ENCODE results near the gene CKS1B. TPM values are rescaled to one million over a fixed set of nuclear protein-coding genes. Genes with fewer than 3 reads are reported as not detected.
A peak's percentile ranks its signal among the peaks of the same experiment; 100 is the strongest.
"Not testable (repeated sequence)": the region's sequence is repeated elsewhere in the genome, so short reads cannot be mapped to it uniquely, and the experiment has no call there.

The CKS1B gene
- total and polyA plus RNA-seq, 7 donors, result 10.2 to 104 (median 35.7) TPM

GRCh38 chr1:154995301-154995983 lies 21.0 kb downstream of the CKS1B start:
- TF ChIP-seq CTCF (IDR thresholded peaks at IDR 0.05), result peak in 1 of 4 experiments; percentile 26
- not testable (repeated sequence) for H3K27ac ChIP-seq, H3K9me3 ChIP-seq, H3K27me3 ChIP-seq, H3K4me3 ChIP-seq
- Histone ChIP-seq H3K36me3 (peaks cover 0 to 19% (median 2%) of the 10 kb centered on the region in 4 donors), H3K4me1 (peaks cover 0 to 26% (median 22%) of the 10 kb centered on the region in 4 donors)
- 54 to 70% methylated on average over 13 of the region's 13 CpGs for WGBS, 2 donors
- intact Hi-C loops (cut with DNase I), result loop anchor here (5.0 kb wide), 1 partner anchor 33 kb away; the partner anchor contains the start of gene PYGO2
- peak; percentile 77 for DNase-seq

GRCh38 chr1:154996966-154997701 lies 22.7 kb downstream of the CKS1B start:
- Histone ChIP-seq H3K27ac (no peak overlapping the region), H3K4me1 (peaks cover 0 to 26% (median 22%) of the 10 kb centered on the region in 4 donors), H3K4me3 (no peak overlapping the region), H3K9me3 (no peaks in the 10 kb centered on the region), H3K36me3 (peaks cover 0 to 9% (median 0%) of the 10 kb centered on the region in 4 donors), H3K27me3 (no peaks in the 10 kb centered on the region)
- TF ChIP-seq CTCF (IDR thresholded peaks at IDR 0.05) (no peak), POLR2A (IDR thresholded peaks at IDR 0.05) (no peak), POLR2AphosphoS5 (IDR thresholded peaks at IDR 0.05) (no peak), EP300 (IDR thresholded peaks at IDR 0.05) (no peak)
- WGBS, 2 donors, result 82 to 88% methylated on average over 15 of the region's 15 CpGs
- intact Hi-C loops (cut with DNase I), result loop anchor here (5.0 kb wide), 1 partner anchor 35 kb away; the partner anchor contains the start of gene PYGO2
- peak; percentile 36 for DNase-seq

- H3K27ac ChIP-seq, result peak overlapping the region in 3 of 4 donors; percentile 96 to 99 (median 98)
- no peak for TF ChIP-seq POLR2AphosphoS5 (IDR thresholded peaks at IDR 0.05)
- TF ChIP-seq POLR2A (IDR thresholded peaks at IDR 0.05), result no peak
- no peak for TF ChIP-seq CTCF (IDR thresholded peaks at IDR 0.05)
- no peak for TF ChIP-seq EP300 (IDR thresholded peaks at IDR 0.05)
- 57 to 73% methylated on average over 16 of the region's 16 CpGs for WGBS, 2 donors
- H3K4me1 ChIP-seq, result peaks cover 0 to 26% (median 22%) of the 10 kb centered on the region in 4 donors
- DNase-seq, result no peak
- no peaks in the 10 kb centered on the region for H3K27me3 ChIP-seq
- no peaks in the 10 kb centered on the region for H3K36me3 ChIP-seq
- intact Hi-C loops (cut with DNase I), result loop anchor here (5.0 kb wide), 1 partner anchor 36 kb away; the partner anchor contains the start of gene PYGO2
- no peaks in the 10 kb centered on the region for H3K9me3 ChIP-seq
- no peak overlapping the region for H3K4me3 ChIP-seq
Observed at GRCh38 chr1:154998201-154998780, 23.8 kb downstream of the CKS1B start.

GRCh38 chr1:154998818-154999570 lies 24.5 kb downstream of the CKS1B start:
- TF ChIP-seq EP300 (IDR thresholded peaks at IDR 0.05) (no peak), POLR2A (IDR thresholded peaks at IDR 0.05) (no peak), CTCF (IDR thresholded peaks at IDR 0.05) (peak in 3 of 4 experiments; percentile 73 to 82 (median 78)), POLR2AphosphoS5 (IDR thresholded peaks at IDR 0.05) (peak in 2 of 4 donors; percentile 15 to 26)
- H3K27me3 ChIP-seq, result no peaks in the 10 kb centered on the region
- H3K9me3 ChIP-seq, result no peaks in the 10 kb centered on the region
- peaks cover 0 to 27% (median 22%) of the 10 kb centered on the region in 4 donors for H3K4me1 ChIP-seq
- H3K36me3 ChIP-seq, result no peaks in the 10 kb centered on the region
- intact Hi-C loops (cut with DNase I), result loop anchor here (5.0 kb wide), 1 partner anchor 37 kb away; the partner anchor contains the start of gene PYGO2
- DNase-seq, result peak; percentile 87
- H3K4me3 ChIP-seq, result peak overlapping the region; percentile 73 to 94 (median 81)
- 10% methylated on average over 40 of the region's 40 CpGs for WGBS, 2 donors
- peak overlapping the region; percentile 96 to 99 (median 98) for H3K27ac ChIP-seq

Data from sigmoid colon (tissue), 7 donors.